ENCODE measurements around the gene NIPBL. TPM values are rescaled to one million over a fixed set of nuclear protein-coding genes. Genes with fewer than 3 reads are reported as not detected.

Gene NIPBL
- total and polyA plus RNA-seq, 2 of the 13 experiments (the other 11 are each of a cell fraction or from before 2014, with no cell fraction given), result 12.3 to 32.3 TPM

DNA sequence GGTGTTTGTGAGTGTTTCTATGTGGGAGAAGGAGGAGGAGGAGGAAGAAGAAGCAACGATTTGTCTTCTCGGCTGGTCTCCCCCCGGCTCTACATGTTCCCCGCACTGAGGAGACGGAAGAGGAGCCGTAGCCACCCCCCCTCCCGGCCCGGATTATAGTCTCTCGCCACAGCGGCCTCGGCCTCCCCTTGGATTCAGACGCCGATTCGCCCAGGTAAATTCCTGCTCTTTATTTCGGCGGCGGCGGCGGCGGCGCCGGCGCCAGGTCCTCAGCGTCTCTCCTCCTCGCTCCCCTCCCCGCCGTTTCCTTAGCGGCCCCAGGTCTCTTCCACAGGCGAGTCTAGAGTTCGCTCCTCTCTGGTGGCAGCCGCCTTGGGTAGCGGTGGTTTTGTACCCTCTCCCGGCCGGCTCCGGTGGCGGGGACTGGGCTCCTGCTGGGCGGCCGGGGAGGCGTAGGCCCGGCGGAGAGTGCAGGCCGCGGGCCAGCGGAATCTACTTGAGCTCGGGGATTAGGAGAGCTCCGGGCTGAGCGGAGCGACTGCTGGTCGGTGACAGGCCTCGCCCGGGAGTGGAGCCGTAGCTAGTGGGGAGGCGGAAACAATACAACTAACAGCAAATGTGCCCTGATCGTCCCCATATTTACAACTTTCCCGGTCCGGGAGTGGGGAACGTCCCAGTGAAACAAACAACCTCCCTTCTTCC lies 547 bp downstream of the NIPBL start (continued):
- TF ChIP-seq MAZ (IDR thresholded peaks at IDR 0.05; ENCODE audit: borderline replicate concordance, low read depth, low read length) (no peak), MAZ (CRISPR knock-in tag; IDR thresholded peaks at IDR 0.05; ENCODE audit: low read depth) (peak; percentile 54; the same call in 1 of the 2 replicates), ZNF446 (CRISPR knock-in tag; IDR thresholded peaks at IDR 0.05) (peak; percentile 59; the same call in 1 of the 2 replicates), STAT5B (CRISPR knock-in tag; IDR thresholded peaks at IDR 0.05) (no peak), KMT2B (CRISPR knock-in tag; IDR thresholded peaks at IDR 0.05) (peak; percentile 36; the same call in 1 of the 2 replicates), KMT2A (CRISPR knock-in tag; IDR thresholded peaks at IDR 0.05) (peak; percentile 88), MYNN (CRISPR knock-in tag; IDR thresholded peaks at IDR 0.05; ENCODE audit: low read depth) (peak; percentile 59; the same call in 1 of the 2 replicates), KLF6 (CRISPR knock-in tag; IDR thresholded peaks at IDR 0.05) (peak; percentile 86), TAF1 (CRISPR knock-in tag; IDR thresholded peaks at IDR 0.05) (peak; percentile 71), ASH2L (IDR thresholded peaks at IDR 0.05; ENCODE audit: insufficient read length, low read depth, low read length) (peak; percentile 79), MNT (IDR thresholded peaks at IDR 0.05) (no peak), FOXK1 (CRISPR knock-in tag; IDR thresholded peaks at IDR 0.05; ENCODE audit: borderline replicate concordance, low read depth) (0 out of 2 replicates have a peak, but pooled peaks have one; percentile 15), NRL (CRISPR knock-in tag; IDR thresholded peaks at IDR 0.05; ENCODE audit: borderline replicate concordance) (0 out of 2 replicates have a peak, but pooled peaks have one; percentile 17), ZBTB3 (CRISPR knock-in tag; IDR thresholded peaks at IDR 0.05; ENCODE audit: borderline replicate concordance, low read depth) (no peak), IRX3 (CRISPR knock-in tag; IDR thresholded peaks at IDR 0.05; ENCODE audit: borderline replicate concordance, low read depth) (0 out of 2 replicates have a peak, but pooled peaks have one; percentile 47), ATAD3A (CRISPR knock-in tag; IDR thresholded peaks at IDR 0.05) (0 out of 2 replicates have a peak, but pooled peaks have one; percentile 53), ZNF3 (CRISPR knock-in tag; IDR thresholded peaks at IDR 0.05) (0 out of 2 replicates have a peak, but pooled peaks have one; percentile 15), PBX2 (CRISPR knock-in tag; IDR thresholded peaks at IDR 0.05) (no peak), HOXA5 (CRISPR knock-in tag; IDR thresholded peaks at IDR 0.05) (0 out of 2 replicates have a peak, but pooled peaks have one; percentile 57)
- TF ChIP-seq, protein P1, sequence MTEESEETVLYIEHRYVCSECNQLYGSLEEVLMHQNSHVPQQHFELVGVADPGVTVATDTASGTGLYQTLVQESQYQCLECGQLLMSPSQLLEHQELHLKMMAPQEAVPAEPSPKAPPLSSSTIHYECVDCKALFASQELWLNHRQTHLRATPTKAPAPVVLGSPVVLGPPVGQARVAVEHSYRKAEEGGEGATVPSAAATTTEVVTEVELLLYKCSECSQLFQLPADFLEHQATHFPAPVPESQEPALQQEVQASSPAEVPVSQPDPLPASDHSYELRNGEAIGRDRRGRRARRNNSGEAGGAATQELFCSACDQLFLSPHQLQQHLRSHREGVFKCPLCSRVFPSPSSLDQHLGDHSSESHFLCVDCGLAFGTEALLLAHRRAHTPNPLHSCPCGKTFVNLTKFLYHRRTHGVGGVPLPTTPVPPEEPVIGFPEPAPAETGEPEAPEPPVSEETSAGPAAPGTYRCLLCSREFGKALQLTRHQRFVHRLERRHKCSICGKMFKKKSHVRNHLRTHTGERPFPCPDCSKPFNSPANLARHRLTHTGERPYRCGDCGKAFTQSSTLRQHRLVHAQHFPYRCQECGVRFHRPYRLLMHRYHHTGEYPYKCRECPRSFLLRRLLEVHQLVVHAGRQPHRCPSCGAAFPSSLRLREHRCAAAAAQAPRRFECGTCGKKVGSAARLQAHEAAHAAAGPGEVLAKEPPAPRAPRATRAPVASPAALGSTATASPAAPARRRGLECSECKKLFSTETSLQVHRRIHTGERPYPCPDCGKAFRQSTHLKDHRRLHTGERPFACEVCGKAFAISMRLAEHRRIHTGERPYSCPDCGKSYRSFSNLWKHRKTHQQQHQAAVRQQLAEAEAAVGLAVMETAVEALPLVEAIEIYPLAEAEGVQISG (CRISPR knock-in tag; IDR thresholded peaks at IDR 0.05), result peak; percentile 39; the same call in 1 of the 2 replicates
- TF ChIP-seq, protein P2, sequence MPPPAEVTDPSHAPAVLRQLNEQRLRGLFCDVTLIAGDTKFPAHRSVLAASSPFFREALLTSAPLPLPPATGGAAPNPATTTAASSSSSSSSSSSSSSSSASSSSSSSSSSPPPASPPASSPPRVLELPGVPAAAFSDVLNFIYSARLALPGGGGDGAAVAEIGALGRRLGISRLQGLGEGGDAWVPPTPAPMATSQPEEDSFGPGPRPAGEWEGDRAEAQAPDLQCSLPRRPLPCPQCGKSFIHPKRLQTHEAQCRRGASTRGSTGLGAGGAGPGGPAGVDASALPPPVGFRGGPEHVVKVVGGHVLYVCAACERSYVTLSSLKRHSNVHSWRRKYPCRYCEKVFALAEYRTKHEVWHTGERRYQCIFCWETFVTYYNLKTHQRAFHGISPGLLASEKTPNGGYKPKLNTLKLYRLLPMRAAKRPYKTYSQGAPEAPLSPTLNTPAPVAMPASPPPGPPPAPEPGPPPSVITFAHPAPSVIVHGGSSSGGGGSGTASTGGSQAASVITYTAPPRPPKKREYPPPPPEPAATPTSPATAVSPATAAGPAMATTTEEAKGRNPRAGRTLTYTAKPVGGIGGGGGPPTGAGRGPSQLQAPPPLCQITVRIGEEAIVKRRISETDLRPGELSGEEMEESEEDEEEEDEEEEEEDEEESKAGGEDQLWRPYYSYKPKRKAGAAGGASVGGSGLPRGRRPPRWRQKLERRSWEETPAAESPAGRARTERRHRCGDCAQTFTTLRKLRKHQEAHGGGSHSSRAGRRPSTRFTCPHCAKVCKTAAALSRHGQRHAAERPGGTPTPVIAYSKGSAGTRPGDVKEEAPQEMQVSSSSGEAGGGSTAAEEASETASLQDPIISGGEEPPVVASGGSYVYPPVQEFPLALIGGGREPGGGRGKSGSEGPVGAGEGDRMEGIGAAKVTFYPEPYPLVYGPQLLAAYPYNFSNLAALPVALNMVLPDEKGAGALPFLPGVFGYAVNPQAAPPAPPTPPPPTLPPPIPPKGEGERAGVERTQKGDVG (CRISPR knock-in tag; IDR thresholded peaks at IDR 0.05; ENCODE audit: borderline replicate concordance), result no peak

Data from HepG2 (cell line).